Measurements from ENCODE around the gene NECAB3. TPM values are rescaled to one million over a fixed set of nuclear protein-coding genes. Genes with fewer than 3 reads are reported as not detected.

The NECAB3 gene
- total and polyA plus RNA-seq, 2 donors (not counting 1 experiment from before 2014, with no cell fraction given), result 8.5 to 11.8 TPM

DNA sequence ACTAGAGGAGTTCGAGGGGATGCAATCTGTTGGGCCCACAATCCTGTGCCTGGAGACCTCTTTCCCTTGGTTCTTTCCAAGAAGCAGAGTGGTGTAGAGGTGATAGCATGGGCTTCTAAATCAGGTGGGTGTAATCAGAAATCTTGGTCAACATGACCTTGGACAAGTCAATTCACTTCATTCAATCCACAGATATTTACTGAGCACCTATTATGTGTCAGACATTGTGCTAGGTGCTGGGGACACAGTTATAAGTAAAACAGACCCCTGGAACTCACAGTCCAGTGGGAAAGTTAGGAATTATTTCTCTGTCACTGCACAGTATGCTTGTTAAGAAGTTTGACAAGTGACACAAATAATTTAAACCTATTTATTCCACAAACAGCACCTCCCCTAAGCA, 15.3 kb upstream of the NECAB3 start:
- CTCF ChIA-PET, result interaction anchor here (0.5 to 1.2 kb wide), 2 partner anchors 22 to 32 kb away, joined by 3 read pairs; no protein-coding TSS in a partner anchor
- H3K36me3 ChIP-seq (replicated peaks in 1 of 2; ENCODE audit: control extremely low read depth in 1 of 2, control insufficient read depth in 1 of 2, extremely low read depth in 1 of 2, insufficient read depth in 2 of 2, low read length in 1 of 2), result no peaks in the 10 kb centered on the region
- peaks cover 19% of the 10 kb centered on the region for H3K4me1 Mint-ChIP-seq
- intact Hi-C loops (cut with micrococcal nuclease), result no loop called here
- H3K27me3 Mint-ChIP-seq, result no peaks in the 10 kb centered on the region
- H3K9me3 ChIP-seq (ENCODE audit: control extremely low read depth in 1 of 3, control insufficient read depth in 2 of 3, insufficient read depth in 1 of 3, low read length in 2 of 3), result no peaks in the 10 kb centered on the region
- TF ChIP-seq EZH2 (IDR thresholded peaks at IDR 0.05; ENCODE audit: borderline replicate concordance, insufficient read depth, low read depth, low read length, poor library complexity, severe bottlenecking), result no peak
- TF ChIP-seq, protein P1, sequence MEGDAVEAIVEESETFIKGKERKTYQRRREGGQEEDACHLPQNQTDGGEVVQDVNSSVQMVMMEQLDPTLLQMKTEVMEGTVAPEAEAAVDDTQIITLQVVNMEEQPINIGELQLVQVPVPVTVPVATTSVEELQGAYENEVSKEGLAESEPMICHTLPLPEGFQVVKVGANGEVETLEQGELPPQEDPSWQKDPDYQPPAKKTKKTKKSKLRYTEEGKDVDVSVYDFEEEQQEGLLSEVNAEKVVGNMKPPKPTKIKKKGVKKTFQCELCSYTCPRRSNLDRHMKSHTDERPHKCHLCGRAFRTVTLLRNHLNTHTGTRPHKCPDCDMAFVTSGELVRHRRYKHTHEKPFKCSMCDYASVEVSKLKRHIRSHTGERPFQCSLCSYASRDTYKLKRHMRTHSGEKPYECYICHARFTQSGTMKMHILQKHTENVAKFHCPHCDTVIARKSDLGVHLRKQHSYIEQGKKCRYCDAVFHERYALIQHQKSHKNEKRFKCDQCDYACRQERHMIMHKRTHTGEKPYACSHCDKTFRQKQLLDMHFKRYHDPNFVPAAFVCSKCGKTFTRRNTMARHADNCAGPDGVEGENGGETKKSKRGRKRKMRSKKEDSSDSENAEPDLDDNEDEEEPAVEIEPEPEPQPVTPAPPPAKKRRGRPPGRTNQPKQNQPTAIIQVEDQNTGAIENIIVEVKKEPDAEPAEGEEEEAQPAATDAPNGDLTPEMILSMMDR (IDR thresholded peaks at IDR 0.05), result no peak
- peaks cover 16 to 18% of the 10 kb centered on the region in 2 donors for H3K4me1 ChIP-seq (ENCODE audit: control insufficient read depth in 2 of 2, insufficient read depth in 2 of 2, low read length in 2 of 2)
- ATAC-seq (ENCODE audit: low read depth) (no peak), DNase-seq (no peak)
- WGBS (ENCODE audit: insufficient coverage), result no CpG with 5 or more reads among the region's 1 CpG
- H3K9me3 Mint-ChIP-seq (ENCODE audit: insufficient read depth), result no peaks in the 10 kb centered on the region
- no peak overlapping the region for H3K9ac ChIP-seq (ENCODE audit: low read length)
- no peak overlapping the region for H3K27ac ChIP-seq (ENCODE audit: low read length in 2 of 2)
- H3K4me2 ChIP-seq (replicated peaks; ENCODE audit: low read depth, low read length, poor library complexity, severe bottlenecking), result no peak overlapping the region
- H3K4me3 ChIP-seq (ENCODE audit: control extremely low read depth in 1 of 5, extremely low read depth in 1 of 5, insufficient read depth in 1 of 5, low read depth in 2 of 5, low read length in 4 of 5), result no peak overlapping the region
- no peaks in the 10 kb centered on the region for H4K20me1 ChIP-seq (ENCODE audit: control insufficient read depth, insufficient read depth, low read length, poor library complexity, severe bottlenecking)
- H3K4me3 Mint-ChIP-seq, result no peak overlapping the region
- H2AFZ ChIP-seq (ENCODE audit: insufficient read depth, low read depth, low read length, poor library complexity, severe bottlenecking), result no peak overlapping the region
- POLR2A ChIA-PET, result no interaction called here
- H3K27ac Mint-ChIP-seq, result no peak overlapping the region
- H3K27me3 ChIP-seq (replicated peaks in 1 of 4; ENCODE audit: control extremely low read depth in 1 of 4, control insufficient read depth in 3 of 4, insufficient read depth in 4 of 4, low read length in 3 of 4), result no peaks in the 10 kb centered on the region
- H3K79me2 ChIP-seq (ENCODE audit: control insufficient read depth, insufficient read depth, low read length), result no peaks in the 10 kb centered on the region

DNA sequence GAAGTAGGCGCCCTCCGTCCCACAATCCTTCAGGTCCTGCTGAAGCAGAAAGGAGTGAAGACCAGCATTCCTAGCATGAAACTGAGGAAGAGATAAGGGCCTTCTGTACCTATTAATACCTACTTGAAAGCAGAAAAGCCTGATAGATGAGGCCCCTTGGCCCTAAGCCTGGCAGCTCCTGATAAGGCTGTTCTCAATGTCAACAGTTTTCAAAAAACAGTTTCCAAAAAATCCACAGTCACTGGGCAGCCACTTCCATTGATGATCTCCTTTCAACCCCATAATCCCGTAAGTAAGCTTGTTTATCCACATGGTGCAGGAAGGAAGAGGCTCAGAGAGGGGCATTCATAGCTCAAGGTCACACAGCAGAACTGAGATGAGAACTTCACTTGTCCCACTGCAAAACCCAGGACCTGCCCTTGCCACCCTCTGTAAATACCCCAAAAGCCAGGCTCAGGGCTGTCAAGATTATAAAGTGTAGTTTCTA, 14.8 kb upstream of the NECAB3 start:
- Mint-ChIP-seq H3K4me1 (peaks cover 22% of the 10 kb centered on the region), H3K27me3 (no peaks in the 10 kb centered on the region), H3K9me3 (ENCODE audit: insufficient read depth) (no peaks in the 10 kb centered on the region), H3K4me3 (no peak overlapping the region), H3K27ac (no peak overlapping the region)
- Histone ChIP-seq H3K27ac (ENCODE audit: low read length in 2 of 2) (no peak overlapping the region), H3K27me3 (replicated peaks in 1 of 4; ENCODE audit: control extremely low read depth in 1 of 4, control insufficient read depth in 3 of 4, insufficient read depth in 4 of 4, low read length in 3 of 4) (no peaks in the 10 kb centered on the region), H3K9ac (ENCODE audit: low read length) (no peak overlapping the region), H2AFZ (ENCODE audit: insufficient read depth, low read depth, low read length, poor library complexity, severe bottlenecking) (no peak overlapping the region), H3K4me3 (ENCODE audit: control extremely low read depth in 1 of 5, extremely low read depth in 1 of 5, insufficient read depth in 1 of 5, low read depth in 2 of 5, low read length in 4 of 5) (no peak overlapping the region), H3K79me2 (ENCODE audit: control insufficient read depth, insufficient read depth, low read length) (no peaks in the 10 kb centered on the region), H3K36me3 (replicated peaks in 1 of 2; ENCODE audit: control extremely low read depth in 1 of 2, control insufficient read depth in 1 of 2, extremely low read depth in 1 of 2, insufficient read depth in 2 of 2, low read length in 1 of 2) (no peaks in the 10 kb centered on the region), H3K4me2 (replicated peaks; ENCODE audit: low read depth, low read length, poor library complexity, severe bottlenecking) (no peak overlapping the region), H3K9me3 (ENCODE audit: control extremely low read depth in 1 of 3, control insufficient read depth in 2 of 3, insufficient read depth in 1 of 3, low read length in 2 of 3) (no peaks in the 10 kb centered on the region), H4K20me1 (ENCODE audit: control insufficient read depth, insufficient read depth, low read length, poor library complexity, severe bottlenecking) (no peaks in the 10 kb centered on the region), H3K4me1 (ENCODE audit: control insufficient read depth in 2 of 2, insufficient read depth in 2 of 2, low read length in 2 of 2) (peaks cover 16 to 22% of the 10 kb centered on the region in 2 donors)
- TF ChIP-seq EZH2 (IDR thresholded peaks at IDR 0.05; ENCODE audit: borderline replicate concordance, insufficient read depth, low read depth, low read length, poor library complexity, severe bottlenecking), result no peak
- TF ChIP-seq, protein P1 (IDR thresholded peaks at IDR 0.05), result no peak
- intact Hi-C loops (cut with micrococcal nuclease), result no loop called here
- WGBS (ENCODE audit: insufficient coverage), result 100% methylated on average over 1 of the region's 3 CpGs
- DNase-seq (no peak), ATAC-seq (ENCODE audit: low read depth) (no peak)
- ChIA-PET POLR2A (no interaction called here), CTCF (interaction anchor here (0.5 to 1.2 kb wide), 3 partner anchors 21 to 232 kb away, joined by 3 read pairs; no protein-coding TSS in a partner anchor)

All from B cell (primary cell).